Keratinocyte (primary cell): ENCODE measurements around the gene BTN2A1. TPM values are rescaled to one million over a fixed set of nuclear protein-coding genes. Genes with fewer than 3 reads are reported as not detected.
"Not testable (repeated sequence)": the region's sequence is repeated elsewhere in the genome, so short reads cannot be mapped to it uniquely, and the experiment has no call there.

ENCODE experiments used
- DNase-seq: peaks from one replicate; pipeline ENCODE4 v3.0.0-alpha.2; 2011; ENCODE audit warnings: low read depth, missing footprints, low spot score
- FAIRE-seq: peaks from 2 replicates; lab custom pipeline; 2011; peaks lifted over from hg19 to GRCh38; lab: Jason Lieb, UNC
- H2AFZ ChIP-seq: 2 replicates; pipeline ENCODE4 v1.6.0; 2012; ENCODE audit warnings: low read length, control low read depth, inconsistent platforms; ENCODE audit not compliant: control insufficient read depth
- H3K27ac ChIP-seq: 2 replicates; pipeline ENCODE4 v1.5.1; 2011; ENCODE audit warnings: low read length; ENCODE audit not compliant: control insufficient read depth, insufficient read depth
- H3K27me3 ChIP-seq: 3 replicates; pipeline ENCODE4 v1.6.0; 2011; ENCODE audit warnings: low read length; ENCODE audit not compliant: control insufficient read depth, insufficient read depth; ENCODE audit errors: extremely low read depth
- H3K36me3 ChIP-seq, 2 experiments: 2 replicates in 1 of 2; 3 replicates in 1 of 2; pipeline ENCODE4 v1.5.1; 2011; ENCODE audit warnings: low read length in 2 of 2, mild to moderate bottlenecking in 1 of 2; ENCODE audit not compliant: control insufficient read depth in 2 of 2, insufficient read depth in 2 of 2; ENCODE audit errors: extremely low read depth in 1 of 2
- H3K4me1 ChIP-seq: 3 replicates; pipeline ENCODE4 v1.5.1; 2011; ENCODE audit warnings: low read length; ENCODE audit not compliant: control insufficient read depth, insufficient read depth; ENCODE audit errors: extremely low read depth
- H3K4me2 ChIP-seq: 3 replicates; pipeline ENCODE4 v1.6.0; 2011; ENCODE audit warnings: low read depth, low read length; ENCODE audit not compliant: control insufficient read depth, insufficient read depth; ENCODE audit errors: extremely low read depth
- H3K4me3 ChIP-seq, 3 experiments: fragments of 200-600 bp in 1 of 3; sonication (generic) in 1 of 3; 2 replicates in 2 of 3; 3 replicates in 1 of 3; pipeline ENCODE4 v1.5.1; 2011 to 2016; ENCODE audit warnings: low read length in 3 of 3, mild to moderate bottlenecking in 3 of 3, control low read depth in 2 of 3, inconsistent platforms in 1 of 3, low read depth in 1 of 3, mixed read lengths in 1 of 3, mixed run types in 1 of 3, moderate library complexity in 1 of 3; ENCODE audit not compliant: control insufficient read depth in 2 of 3, insufficient read depth in 2 of 3; ENCODE audit errors: extremely low read depth in 1 of 3
- H3K79me2 ChIP-seq: 2 replicates; pipeline ENCODE4 v1.6.0; 2012; ENCODE audit warnings: low read length; ENCODE audit not compliant: control insufficient read depth, insufficient read depth
- H3K9ac ChIP-seq: 3 replicates; pipeline ENCODE4 v1.6.0; 2011; ENCODE audit warnings: low read length; ENCODE audit not compliant: control insufficient read depth, insufficient read depth; ENCODE audit errors: extremely low read depth
- H3K9me1 ChIP-seq: 3 replicates; pipeline ENCODE4 v1.6.0; 2011; ENCODE audit warnings: low read length; ENCODE audit not compliant: control insufficient read depth, insufficient read depth; ENCODE audit errors: extremely low read depth
- H3K9me3 ChIP-seq: 2 replicates; pipeline ENCODE4 v1.5.1; 2012; ENCODE audit warnings: low read depth, low read length; ENCODE audit not compliant: control insufficient read depth
- H4K20me1 ChIP-seq: 3 replicates; pipeline ENCODE4 v1.6.0; 2011; ENCODE audit warnings: low read length; ENCODE audit not compliant: control insufficient read depth, insufficient read depth; ENCODE audit errors: extremely low read depth
- EZH2 ChIP-seq: IDR thresholded peaks from one replicate; pipeline ENCODE4 v1.6.1; 2012; ENCODE audit warnings: inconsistent platforms, mild to moderate bottlenecking, low read length, moderate library complexity
- dilution Hi-C: fragments of 300-500 bp; cut with MboI; formaldehyde crosslinking; loops from one replicate; pipeline ENCODE4 v1.7.0; 2020; ENCODE audit warnings: low sequenced_read_pairs; ENCODE audit not compliant: extremely low pct_ligation_motif_present
- polyA plus RNA-seq, 5 experiments: library from polyadenylated mRNA; depleted of rRNA in 3 of 5; stranded (reverse) in 3 of 5; stranded (forward) in 1 of 5; unstranded in 1 of 5; fragments of >200 nt; gene quantifications; 1 replicate in 1 of 5; 2 replicates in 3 of 5; 3 replicates in 1 of 5; pipeline versions ENCODE4 v1.2.1 to v1.2.3, GENCODE V29; 2011 to 2012; ENCODE audit warnings: missing spikeins in 2 of 5, low read depth in 1 of 5, low replicate concordance in 1 of 5
- TF ChIP-seq, protein P1 (sequence below), 3 experiments: IDR thresholded peaks in 1 of 3; conservative IDR thresholded peaks in 1 of 3; optimal IDR thresholded peaks in 1 of 3; 2 replicates in 2 of 3; 3 replicates in 1 of 3; pipeline versions ENCODE3 to v1.5.1; 2011; ENCODE audit warnings: low read length in 3 of 3, mild to moderate bottlenecking in 3 of 3, moderate library complexity in 2 of 3, control low read depth in 1 of 3, inconsistent platforms in 1 of 3; ENCODE audit not compliant: insufficient read depth in 2 of 3; ENCODE audit errors: extremely low read depth in 1 of 3

Gene BTN2A1
- polyA plus RNA-seq, 1 donor (not counting 4 experiments of a cell fraction or from before 2014, with no cell fraction given): 13.9 TPM

DNA sequence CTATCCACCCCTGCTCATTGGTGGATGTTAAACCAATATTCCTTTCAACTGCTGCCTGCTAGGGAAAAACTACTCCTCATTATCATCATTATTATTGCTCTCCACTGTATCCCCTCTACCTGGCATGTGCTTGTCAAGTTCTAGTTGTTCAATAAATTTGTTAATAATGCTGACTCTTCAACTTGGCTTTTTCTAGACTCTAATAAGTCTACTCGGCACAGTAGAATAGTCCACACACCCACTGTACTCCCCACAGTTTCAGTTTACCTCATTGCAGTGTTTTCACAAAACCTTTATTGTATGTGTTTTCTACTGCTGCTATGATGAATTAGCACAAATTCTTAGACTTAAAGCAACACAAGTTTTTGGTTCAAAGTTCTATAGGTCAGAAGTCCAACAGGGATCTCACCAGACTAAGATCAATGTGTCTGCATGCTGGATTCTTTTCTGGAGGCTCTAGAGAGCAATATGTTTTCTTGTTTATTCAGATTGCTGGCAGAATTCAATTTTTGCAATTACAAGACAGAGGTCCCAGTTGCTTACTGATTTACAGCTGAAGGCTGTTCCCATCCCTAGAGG lies 42.6 kb upstream of the BTN2A1 start:
- Histone ChIP-seq H3K79me2 (no peaks in the 10 kb centered on the region), H3K4me3 (no peak overlapping the region), H2AFZ (no peak overlapping the region), H3K4me2 (no peak overlapping the region), H3K9me3 (no peaks in the 10 kb centered on the region), H3K36me3 (no peaks in the 10 kb centered on the region), H4K20me1 (no peaks in the 10 kb centered on the region), H3K27ac (no peak overlapping the region), H3K9me1 (no peaks in the 10 kb centered on the region), H3K27me3 (no peaks in the 10 kb centered on the region), H3K4me1 (no peaks in the 10 kb centered on the region), H3K9ac (no peak overlapping the region)
- no peak for FAIRE-seq
- no peak for TF ChIP-seq EZH2
- TF ChIP-seq, protein P1, sequence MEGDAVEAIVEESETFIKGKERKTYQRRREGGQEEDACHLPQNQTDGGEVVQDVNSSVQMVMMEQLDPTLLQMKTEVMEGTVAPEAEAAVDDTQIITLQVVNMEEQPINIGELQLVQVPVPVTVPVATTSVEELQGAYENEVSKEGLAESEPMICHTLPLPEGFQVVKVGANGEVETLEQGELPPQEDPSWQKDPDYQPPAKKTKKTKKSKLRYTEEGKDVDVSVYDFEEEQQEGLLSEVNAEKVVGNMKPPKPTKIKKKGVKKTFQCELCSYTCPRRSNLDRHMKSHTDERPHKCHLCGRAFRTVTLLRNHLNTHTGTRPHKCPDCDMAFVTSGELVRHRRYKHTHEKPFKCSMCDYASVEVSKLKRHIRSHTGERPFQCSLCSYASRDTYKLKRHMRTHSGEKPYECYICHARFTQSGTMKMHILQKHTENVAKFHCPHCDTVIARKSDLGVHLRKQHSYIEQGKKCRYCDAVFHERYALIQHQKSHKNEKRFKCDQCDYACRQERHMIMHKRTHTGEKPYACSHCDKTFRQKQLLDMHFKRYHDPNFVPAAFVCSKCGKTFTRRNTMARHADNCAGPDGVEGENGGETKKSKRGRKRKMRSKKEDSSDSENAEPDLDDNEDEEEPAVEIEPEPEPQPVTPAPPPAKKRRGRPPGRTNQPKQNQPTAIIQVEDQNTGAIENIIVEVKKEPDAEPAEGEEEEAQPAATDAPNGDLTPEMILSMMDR (optimal IDR thresholded peaks at IDR 0.05 in 1 of 3, IDR thresholded peaks at IDR 0.05 in 1 of 3, conservative IDR thresholded peaks at IDR 0.05 in 1 of 3; ENCODE audit: extremely low read depth in 1 of 3, insufficient read depth in 2 of 3, low read length in 3 of 3): no peak
- no peak for DNase-seq
- dilution Hi-C loops: no loop called here

DNA sequence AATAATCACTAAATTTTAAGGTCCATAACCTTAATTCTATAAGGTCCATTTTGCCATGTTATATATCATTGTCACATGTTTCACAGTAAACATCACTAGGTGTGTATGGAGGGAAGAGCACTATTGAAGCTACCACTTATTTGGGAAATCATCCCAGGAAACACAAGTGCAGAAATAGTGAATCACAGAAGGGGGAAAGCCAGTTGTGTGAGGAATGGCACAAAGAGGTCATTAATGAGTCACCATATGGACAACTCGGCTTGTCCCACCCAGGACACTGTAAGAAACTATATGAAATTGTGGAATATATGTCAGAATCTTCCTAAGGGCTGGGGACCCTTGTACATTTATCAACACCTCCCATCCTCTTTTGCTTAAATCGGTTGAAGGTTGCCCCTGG lies 42.0 kb upstream of the BTN2A1 start:
- Histone ChIP-seq H3K4me3 (no peak overlapping the region), H3K36me3 (no peaks in the 10 kb centered on the region), H3K9me3 (no peaks in the 10 kb centered on the region), H3K4me2 (no peak overlapping the region), H3K27ac (no peak overlapping the region), H3K79me2 (no peaks in the 10 kb centered on the region), H3K9ac (no peak overlapping the region), H3K27me3 (no peaks in the 10 kb centered on the region), H4K20me1 (no peaks in the 10 kb centered on the region), H2AFZ (no peak overlapping the region), H3K4me1 (peaks cover 4% of the 10 kb centered on the region), H3K9me1 (no peaks in the 10 kb centered on the region)
- DNase-seq (no peak), FAIRE-seq (no peak)
- TF ChIP-seq EZH2: no peak
- dilution Hi-C loops: no loop called here

DNA sequence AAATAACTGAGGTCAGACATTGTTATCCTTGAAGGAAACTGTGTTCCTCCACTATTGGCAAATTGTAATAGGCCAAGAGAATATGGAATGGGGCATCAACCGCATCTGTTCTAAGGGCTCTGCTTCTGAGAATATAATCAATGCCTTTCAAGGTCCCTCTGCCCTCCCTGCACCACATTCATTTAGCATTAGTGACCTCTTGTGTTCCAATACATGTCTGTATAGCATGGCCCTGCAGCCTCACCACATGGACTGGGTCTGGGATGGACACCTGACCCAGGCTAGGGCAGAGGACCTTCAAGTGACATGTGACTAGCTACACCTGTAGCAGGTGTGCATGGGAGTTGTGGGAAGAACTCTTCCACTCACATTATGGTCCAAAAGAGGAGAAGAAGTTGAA lies 41.5 kb upstream of the BTN2A1 start:
- H3K4me1 ChIP-seq: peaks cover 8% of the 10 kb centered on the region
- no peak for FAIRE-seq
- no peaks in the 10 kb centered on the region for H4K20me1 ChIP-seq
- no peaks in the 10 kb centered on the region for H3K27me3 ChIP-seq
- no peak for DNase-seq
- H3K9ac ChIP-seq: no peak overlapping the region
- H3K36me3 ChIP-seq: no peaks in the 10 kb centered on the region
- TF ChIP-seq, protein P1 (optimal IDR thresholded peaks at IDR 0.05 in 1 of 3, IDR thresholded peaks at IDR 0.05 in 1 of 3, conservative IDR thresholded peaks at IDR 0.05 in 1 of 3; ENCODE audit: extremely low read depth in 1 of 3, insufficient read depth in 2 of 3, low read length in 3 of 3): no peak
- TF ChIP-seq EZH2: no peak
- no peak overlapping the region for H3K27ac ChIP-seq
- H3K4me3 ChIP-seq: no peak overlapping the region
- H2AFZ ChIP-seq: no peak overlapping the region
- H3K4me2 ChIP-seq: no peak overlapping the region
- no peaks in the 10 kb centered on the region for H3K79me2 ChIP-seq
- no peaks in the 10 kb centered on the region for H3K9me1 ChIP-seq
- no peaks in the 10 kb centered on the region for H3K9me3 ChIP-seq
- dilution Hi-C loops: no loop called here

DNA sequence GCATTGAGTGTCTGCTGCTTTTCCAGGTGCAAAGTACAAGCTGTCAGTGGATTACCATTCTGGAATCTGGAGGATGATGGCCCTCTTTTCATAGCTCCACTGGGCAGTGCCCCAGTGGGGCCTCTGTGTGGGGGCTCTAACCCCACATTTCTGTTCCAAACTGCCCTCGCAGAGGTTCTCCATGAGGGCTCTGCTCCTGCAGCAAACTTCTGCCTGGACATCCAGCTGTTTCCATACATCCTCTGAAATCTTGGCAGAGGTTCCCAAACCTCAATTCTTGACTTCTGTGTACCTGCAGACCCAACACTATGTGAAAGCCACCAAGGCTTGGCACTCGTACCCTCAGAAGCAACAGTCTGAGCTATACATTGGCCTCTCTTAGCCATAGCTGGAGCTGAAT lies 39.7 kb upstream of the BTN2A1 start:
- FAIRE-seq, H3K79me2 ChIP-seq, dilution Hi-C loops: not testable (repeated sequence)

More for the DNA sequence above, 39.7 kb upstream of the BTN2A1 start:
- H3K4me3 ChIP-seq, H3K9me1 ChIP-seq, H3K4me1 ChIP-seq, H3K9me3 ChIP-seq, DNase-seq, H3K27ac ChIP-seq, H4K20me1 ChIP-seq, H3K27me3 ChIP-seq, H3K36me3 ChIP-seq, H2AFZ ChIP-seq, H3K9ac ChIP-seq, H3K4me2 ChIP-seq: not testable (repeated sequence)
